ENCODE measurements around the gene FAM149A.

The FAM149A gene

GRCh38 chr4:186105647-186106321 is 1.3 kb downstream of the FAM149A start:
- no peak for DNase-seq (ENCODE audit: low read depth, low spot score)

GRCh38 chr4:186107947-186108346 is 3.4 kb downstream of the FAM149A start:
- DNase-seq (ENCODE audit: low read depth, low spot score): no peak

GRCh38 chr4:186108391-186108790 is 3.9 kb downstream of the FAM149A start:
- DNase-seq (ENCODE audit: low read depth, low spot score): no peak

- no peak for DNase-seq (ENCODE audit: low read depth, low spot score)
Measured at GRCh38 chr4:186109245-186109644, 4.7 kb downstream of the FAM149A start.

- DNase-seq (ENCODE audit: low read depth, low spot score): no peak
Measured at GRCh38 chr4:186116697-186117096, 12.2 kb downstream of the FAM149A start.

GRCh38 chr4:186118582-186118981 is 14.1 kb downstream of the FAM149A start:
- DNase-seq (ENCODE audit: low read depth, low spot score): no peak

- no peak for DNase-seq (ENCODE audit: low read depth, low spot score)
Measured at GRCh38 chr4:186121057-186121456, 16.6 kb downstream of the FAM149A start.

- DNase-seq (ENCODE audit: low read depth, low spot score): no peak
Measured at GRCh38 chr4:186128842-186129241, 24.3 kb downstream of the FAM149A start.

GRCh38 chr4:186131935-186132334 is 27.4 kb downstream of the FAM149A start:
- no peak for DNase-seq (ENCODE audit: low read depth, low spot score)

- DNase-seq (ENCODE audit: low read depth, low spot score): no peak
Measured at GRCh38 chr4:186132577-186133242, 28.2 kb downstream of the FAM149A start.

GRCh38 chr4:186134257-186134656 is 29.8 kb downstream of the FAM149A start:
- DNase-seq (ENCODE audit: low read depth, low spot score): no peak

- no peak for DNase-seq (ENCODE audit: low read depth, low spot score)
Measured at GRCh38 chr4:186134861-186135260, 30.4 kb downstream of the FAM149A start.

GRCh38 chr4:186137196-186137794 is 32.8 kb downstream of the FAM149A start:
- DNase-seq (ENCODE audit: low read depth, low spot score): no peak

GRCh38 chr4:186144198-186144945 is 39.9 kb downstream of the FAM149A start:
- no peak for DNase-seq (ENCODE audit: low read depth, low spot score)

GRCh38 chr4:186144946-186145569 is 40.6 kb downstream of the FAM149A start:
- no peak for DNase-seq (ENCODE audit: low read depth, low spot score)

GRCh38 chr4:186146458-186146857 is 42.0 kb downstream of the FAM149A start:
- DNase-seq (ENCODE audit: low read depth, low spot score): no peak

GRCh38 chr4:186148336-186148975 is 44.0 kb downstream of the FAM149A start:
- no peak for DNase-seq (ENCODE audit: low read depth, low spot score)

GRCh38 chr4:186149872-186150271 is 45.4 kb downstream of the FAM149A start:
- peak; percentile 48 for DNase-seq (ENCODE audit: low read depth, low spot score)

- no peak for DNase-seq (ENCODE audit: low read depth, low spot score)
Measured at GRCh38 chr4:186150926-186151325, 46.4 kb downstream of the FAM149A start.

GRCh38 chr4:186151499-186151898 is 47.0 kb downstream of the FAM149A start:
- no peak for DNase-seq (ENCODE audit: low read depth, low spot score)
